Endodermal cell (in vitro differentiated cells): ENCODE measurements around the gene DNASE1L1. TPM values are rescaled to one million over a fixed set of nuclear protein-coding genes. Genes with fewer than 3 reads are reported as not detected.

Source experiments
- DNase-seq: peaks from one replicate; pipeline ENCODE4 v3.0.0-alpha.2; 2017
- H3K27ac ChIP-seq: 2 replicates; pipeline ENCODE4 v1.5.1; 2013; ENCODE audit warnings: mild to moderate bottlenecking, low read depth, low read length, moderate library complexity
- H3K27me3 ChIP-seq: 2 replicates; pipeline ENCODE4 v1.6.1; 2013; ENCODE audit warnings: mild to moderate bottlenecking, low read length, moderate library complexity; ENCODE audit not compliant: insufficient read depth, control insufficient read depth, poor library complexity, severe bottlenecking
- H3K36me3 ChIP-seq: 2 replicates; pipeline ENCODE4 v1.7.0; 2013; ENCODE audit warnings: mild to moderate bottlenecking, low read length, moderate library complexity; ENCODE audit not compliant: control insufficient read depth, insufficient read depth
- H3K4me1 ChIP-seq: one replicate; pipeline ENCODE4 v1.7.0; 2013; ENCODE audit warnings: low read length; ENCODE audit not compliant: control insufficient read depth, insufficient read depth
- H3K4me3 ChIP-seq: 2 replicates; pipeline ENCODE4 v1.5.1; 2013; ENCODE audit warnings: mild to moderate bottlenecking, low read length, moderate library complexity
- H3K9ac ChIP-seq: 2 replicates; pipeline ENCODE4 v1.6.1; 2013; ENCODE audit warnings: mild to moderate bottlenecking, low read length, moderate library complexity; ENCODE audit not compliant: poor library complexity, severe bottlenecking; ENCODE audit errors: extremely low read depth
- H3K9me3 ChIP-seq: 2 replicates; pipeline ENCODE4 v1.6.1; 2013; ENCODE audit warnings: mild to moderate bottlenecking, low read length, moderate library complexity; ENCODE audit not compliant: control insufficient read depth
- H3K27ac Mint-ChIP-seq: 2 replicates; pipeline ENCODE4 v1.8.0; 2020; ENCODE audit warnings: mixed read lengths
- H3K27me3 Mint-ChIP-seq: 2 replicates; pipeline ENCODE4 v1.8.0; 2021; ENCODE audit warnings: mild to moderate bottlenecking, mixed read lengths; ENCODE audit not compliant: insufficient read depth
- H3K36me3 Mint-ChIP-seq: 2 replicates; pipeline ENCODE4 v1.8.0; 2020; ENCODE audit warnings: low read depth, mixed read lengths
- H3K4me1 Mint-ChIP-seq: 2 replicates; pipeline ENCODE4 v1.8.0; 2020; ENCODE audit warnings: mixed read lengths
- H3K4me3 Mint-ChIP-seq: 2 replicates; pipeline ENCODE4 v1.8.0; 2020; ENCODE audit warnings: mild to moderate bottlenecking, moderate library complexity, mixed read lengths
- H3K9me3 Mint-ChIP-seq: 2 replicates; pipeline ENCODE4 v1.8.0; 2020; ENCODE audit warnings: mild to moderate bottlenecking, mixed read lengths
- WGBS, 2 experiments: methylation state at CpG; one replicate each; pipeline versions ENCODE4 v1.1.5 to v1.1.7; 2013; ENCODE audit warnings: missing lambda C conversion rate in 2 of 2, mixed read lengths in 1 of 2; ENCODE audit not compliant: insufficient coverage in 1 of 2, insufficient read length in 1 of 2; 5-methylcytosine and 5-hydroxymethylcytosine counted together
- total RNA-seq, 2 donors: library from RNA; stranded (reverse); fragmentation: NEBNext Ultra II Directional in 1 of 2; extraction: Animal tissue kit (Norgen Biotek cat#: 25700) in 1 of 2; gene quantifications; 2 replicates in 1 of 2; 3 replicates in 1 of 2; pipeline ENCODE4 v1.2.1, GENCODE V29; 2021
- TF ChIP-seq, protein P1 (sequence below): fragments of 200-600 bp; sonication (generic); conservative IDR thresholded peaks from 2 replicates; pipeline ENCODE4 v1.5.0; 2021; ENCODE audit warnings: antibody characterized with exemption, mild to moderate bottlenecking

DNASE1L1 gene
- total RNA-seq, 2 donors from 2014 or later = 13.8 to 17.0 TPM

DNA sequence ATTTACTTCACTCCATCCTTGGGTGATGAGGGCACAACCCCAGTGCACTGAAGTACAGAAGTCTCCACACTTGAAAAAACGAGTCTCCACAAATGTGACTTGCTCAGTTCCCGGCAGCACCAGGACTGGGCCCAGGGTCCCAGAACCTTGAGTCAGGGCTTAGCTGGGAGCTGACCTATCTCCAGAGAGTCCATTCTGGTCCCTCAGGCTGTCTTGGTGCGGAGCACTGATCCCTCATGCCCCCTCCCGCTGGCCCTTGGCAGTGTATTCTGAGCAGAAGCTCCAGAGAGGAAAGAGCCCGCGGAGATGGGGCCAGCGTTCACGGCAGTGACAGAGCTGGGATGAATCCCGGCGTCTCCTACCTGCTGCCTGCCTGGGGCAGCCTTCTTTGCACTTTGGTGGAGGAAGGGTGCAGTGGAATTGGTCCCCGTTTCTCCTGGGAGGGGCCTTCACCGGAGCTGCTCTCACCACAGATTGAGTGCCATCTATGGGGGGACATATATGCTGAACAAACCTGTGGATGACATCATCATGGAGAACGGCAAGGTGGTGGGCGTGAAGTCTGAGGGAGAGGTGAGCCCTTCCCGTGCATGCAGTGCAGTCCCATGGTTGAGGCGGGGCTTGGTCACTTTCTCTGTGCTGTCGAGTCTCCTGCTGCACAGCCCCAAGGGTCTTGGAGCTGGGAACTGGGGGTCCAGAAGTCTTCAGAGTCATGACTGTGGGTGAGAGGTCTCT, 31.7 kb upstream of the DNASE1L1 start:
- no peaks in the 10 kb centered on the region for H3K4me1 ChIP-seq
- no peaks in the 10 kb centered on the region for H3K9me3 ChIP-seq
- no peak overlapping the region for H3K4me3 Mint-ChIP-seq
- no peaks in the 10 kb centered on the region for H3K27me3 Mint-ChIP-seq
- H3K4me3 ChIP-seq = no peak overlapping the region
- H3K4me1 Mint-ChIP-seq = no peaks in the 10 kb centered on the region
- no peak overlapping the region for H3K9ac ChIP-seq
- no peak overlapping the region for H3K27ac Mint-ChIP-seq
- H3K36me3 Mint-ChIP-seq = peaks cover 14% of the 10 kb centered on the region
- no peak overlapping the region for H3K27ac ChIP-seq
- H3K27me3 ChIP-seq = no peaks in the 10 kb centered on the region
- H3K9me3 Mint-ChIP-seq = peaks cover 63% of the 10 kb centered on the region
- 89% methylated on average over 17 of the region's 17 CpGs; no CpG with 5 or more reads in 1 of the 2 experiments for WGBS, 2 experiments
- no peak for DNase-seq
- peaks cover 22% of the 10 kb centered on the region for H3K36me3 ChIP-seq
- TF ChIP-seq, protein P1, sequence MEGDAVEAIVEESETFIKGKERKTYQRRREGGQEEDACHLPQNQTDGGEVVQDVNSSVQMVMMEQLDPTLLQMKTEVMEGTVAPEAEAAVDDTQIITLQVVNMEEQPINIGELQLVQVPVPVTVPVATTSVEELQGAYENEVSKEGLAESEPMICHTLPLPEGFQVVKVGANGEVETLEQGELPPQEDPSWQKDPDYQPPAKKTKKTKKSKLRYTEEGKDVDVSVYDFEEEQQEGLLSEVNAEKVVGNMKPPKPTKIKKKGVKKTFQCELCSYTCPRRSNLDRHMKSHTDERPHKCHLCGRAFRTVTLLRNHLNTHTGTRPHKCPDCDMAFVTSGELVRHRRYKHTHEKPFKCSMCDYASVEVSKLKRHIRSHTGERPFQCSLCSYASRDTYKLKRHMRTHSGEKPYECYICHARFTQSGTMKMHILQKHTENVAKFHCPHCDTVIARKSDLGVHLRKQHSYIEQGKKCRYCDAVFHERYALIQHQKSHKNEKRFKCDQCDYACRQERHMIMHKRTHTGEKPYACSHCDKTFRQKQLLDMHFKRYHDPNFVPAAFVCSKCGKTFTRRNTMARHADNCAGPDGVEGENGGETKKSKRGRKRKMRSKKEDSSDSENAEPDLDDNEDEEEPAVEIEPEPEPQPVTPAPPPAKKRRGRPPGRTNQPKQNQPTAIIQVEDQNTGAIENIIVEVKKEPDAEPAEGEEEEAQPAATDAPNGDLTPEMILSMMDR = no peak

DNA sequence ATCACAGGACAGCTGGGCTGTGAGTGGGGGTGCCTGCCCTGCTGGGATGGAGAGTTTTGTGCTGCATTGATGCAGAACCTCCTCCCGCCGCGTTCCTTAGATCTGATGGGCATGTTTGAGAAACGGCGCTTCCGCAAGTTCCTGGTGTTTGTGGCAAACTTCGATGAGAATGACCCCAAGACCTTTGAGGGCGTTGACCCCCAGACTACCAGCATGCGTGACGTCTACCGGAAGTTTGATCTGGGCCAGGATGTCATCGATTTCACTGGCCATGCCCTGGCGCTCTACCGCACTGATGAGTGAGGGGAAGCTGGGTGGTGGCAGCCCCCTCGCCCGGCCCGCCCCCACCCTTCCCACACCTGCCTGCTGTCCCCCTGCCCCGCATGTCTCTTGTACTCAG, 30.8 kb upstream of the DNASE1L1 start:
- Histone ChIP-seq H3K4me1 (no peaks in the 10 kb centered on the region), H3K4me3 (no peak overlapping the region), H3K27ac (no peak overlapping the region), H3K36me3 (peaks cover 22% of the 10 kb centered on the region), H3K27me3 (no peaks in the 10 kb centered on the region), H3K9ac (no peak overlapping the region), H3K9me3 (no peaks in the 10 kb centered on the region)
- TF ChIP-seq, protein P1 = no peak
- DNase-seq = no peak
- Mint-ChIP-seq H3K9me3 (peaks cover 67% of the 10 kb centered on the region), H3K27me3 (no peaks in the 10 kb centered on the region), H3K36me3 (peaks cover 14% of the 10 kb centered on the region), H3K27ac (no peak overlapping the region), H3K4me1 (no peaks in the 10 kb centered on the region), H3K4me3 (no peak overlapping the region)
- WGBS, 2 experiments = 95 to 98% methylated on average over 11 to 12 of the region's 18 CpGs

DNA sequence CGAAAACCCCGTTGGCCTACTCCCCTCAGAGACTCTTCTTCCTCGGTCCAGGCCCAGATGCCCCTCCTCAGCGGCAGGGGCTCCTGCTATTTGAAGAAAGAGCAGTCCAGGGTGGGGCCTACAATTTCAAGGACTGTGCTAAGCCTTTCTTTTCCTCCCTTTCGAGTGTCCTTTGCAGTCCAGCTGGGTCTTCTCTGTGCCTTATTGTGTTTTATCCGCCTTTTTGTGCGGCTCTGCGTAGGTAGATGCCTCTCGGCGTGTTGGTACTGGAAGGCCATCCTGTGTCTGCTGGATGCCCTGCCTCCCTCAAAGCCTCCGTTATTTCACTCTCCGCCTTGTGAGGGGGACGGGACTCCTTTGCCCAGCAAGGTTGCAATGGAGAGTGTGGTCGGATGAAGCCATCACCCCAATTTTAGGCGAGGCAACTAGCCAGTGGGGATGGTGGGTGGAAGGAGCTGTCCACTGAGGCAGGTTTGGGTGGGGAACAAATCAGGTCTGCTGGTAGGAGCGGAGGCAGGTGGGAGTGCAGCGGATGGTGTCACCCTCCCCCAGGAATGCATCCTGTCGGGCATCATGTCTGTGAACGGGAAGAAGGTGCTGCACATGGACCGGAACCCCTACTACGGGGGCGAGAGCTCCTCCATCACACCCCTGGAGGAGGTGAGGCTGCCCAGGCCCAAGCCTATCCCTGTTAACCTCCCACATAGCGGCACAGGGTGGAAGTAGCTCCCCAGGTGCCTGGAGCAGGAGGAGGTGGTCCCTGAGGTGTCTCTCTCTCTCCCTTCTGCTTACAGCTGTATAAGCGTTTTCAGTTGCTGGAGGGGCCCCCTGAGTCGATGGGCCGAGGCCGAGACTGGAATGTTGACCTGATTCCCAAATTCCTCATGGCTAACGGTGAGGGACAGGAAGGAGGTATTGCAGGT, 29.2 kb upstream of the DNASE1L1 start:
- Histone ChIP-seq H3K27me3 (no peaks in the 10 kb centered on the region), H3K36me3 (peaks cover 22% of the 10 kb centered on the region), H3K4me1 (no peaks in the 10 kb centered on the region), H3K4me3 (peak overlapping the region; percentile 85), H3K9ac (no peak overlapping the region), H3K9me3 (no peaks in the 10 kb centered on the region), H3K27ac (peak overlapping the region; percentile 71)
- no peaks in the 10 kb centered on the region for H3K4me1 Mint-ChIP-seq
- no peak overlapping the region for H3K27ac Mint-ChIP-seq
- TF ChIP-seq, protein P1 = no peak
- H3K9me3 Mint-ChIP-seq = peaks cover 75% of the 10 kb centered on the region
- DNase-seq = no peak
- peak overlapping the region; percentile 78 for H3K4me3 Mint-ChIP-seq
- 67 to 85% methylated on average over 8 to 26 of the region's 28 CpGs for WGBS, 2 experiments
- H3K27me3 Mint-ChIP-seq = no peaks in the 10 kb centered on the region
- peaks cover 18% of the 10 kb centered on the region for H3K36me3 Mint-ChIP-seq
